Measurements from ENCODE around the gene ITPKB. TPM values are rescaled to one million over a fixed set of nuclear protein-coding genes. Genes with fewer than 3 reads are reported as not detected.

The ITPKB gene
- total RNA-seq, 1 experiment from 2014 or later: 17.7 TPM

DNA sequence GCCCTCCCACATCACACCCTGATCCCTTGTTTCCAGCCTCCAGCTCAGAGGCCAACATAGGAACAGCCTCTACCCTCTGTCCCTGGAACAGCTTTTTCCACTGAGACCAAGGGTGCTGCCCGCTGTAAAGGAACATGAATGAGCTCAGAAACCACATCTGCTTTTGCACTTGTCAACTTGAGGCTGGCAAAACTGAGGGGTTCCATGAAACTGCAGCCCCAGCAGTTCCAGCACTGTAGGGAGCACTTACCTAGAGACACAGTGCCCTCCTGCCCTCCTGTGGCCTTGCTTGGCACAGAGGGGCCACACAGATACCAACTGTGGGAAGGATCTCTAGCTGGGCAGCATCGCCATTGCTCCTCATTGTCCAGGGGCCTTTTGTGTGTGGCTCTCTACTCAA lies 51.7 kb downstream of the ITPKB start:
- H3K27me3 ChIP-seq (ENCODE audit: low read length): no peaks in the 10 kb centered on the region
- no peak overlapping the region for H3K9ac ChIP-seq (ENCODE audit: low read length)
- H3K79me2 ChIP-seq (ENCODE audit: low read length): no peaks in the 10 kb centered on the region
- H3K9me3 ChIP-seq (ENCODE audit: low read length): no peaks in the 10 kb centered on the region
- no peak overlapping the region for H3K4me2 ChIP-seq (ENCODE audit: low read length)
- no peak overlapping the region for H3K4me3 ChIP-seq (ENCODE audit: low read length)
- no peak overlapping the region for H2AFZ ChIP-seq (ENCODE audit: low read length)
- ChIA-PET POLR2A (ENCODE audit: unreplicated experiment) (no interaction called here), CTCF (interaction anchor here (0.5 to 1.2 kb wide), 3 partner anchors 61 to 250 kb away, joined by 4 to 6 read pairs (median 4); no protein-coding TSS in a partner anchor)
- no peak for DNase-seq
- TF ChIP-seq EZH2 (IDR thresholded peaks at IDR 0.05; ENCODE audit: low read length, unreplicated experiment) (no peak), EZH2phosphoT487 (IDR thresholded peaks at IDR 0.05; ENCODE audit: borderline replicate concordance, low read length) (no peak)
- TF ChIP-seq, protein P1, sequence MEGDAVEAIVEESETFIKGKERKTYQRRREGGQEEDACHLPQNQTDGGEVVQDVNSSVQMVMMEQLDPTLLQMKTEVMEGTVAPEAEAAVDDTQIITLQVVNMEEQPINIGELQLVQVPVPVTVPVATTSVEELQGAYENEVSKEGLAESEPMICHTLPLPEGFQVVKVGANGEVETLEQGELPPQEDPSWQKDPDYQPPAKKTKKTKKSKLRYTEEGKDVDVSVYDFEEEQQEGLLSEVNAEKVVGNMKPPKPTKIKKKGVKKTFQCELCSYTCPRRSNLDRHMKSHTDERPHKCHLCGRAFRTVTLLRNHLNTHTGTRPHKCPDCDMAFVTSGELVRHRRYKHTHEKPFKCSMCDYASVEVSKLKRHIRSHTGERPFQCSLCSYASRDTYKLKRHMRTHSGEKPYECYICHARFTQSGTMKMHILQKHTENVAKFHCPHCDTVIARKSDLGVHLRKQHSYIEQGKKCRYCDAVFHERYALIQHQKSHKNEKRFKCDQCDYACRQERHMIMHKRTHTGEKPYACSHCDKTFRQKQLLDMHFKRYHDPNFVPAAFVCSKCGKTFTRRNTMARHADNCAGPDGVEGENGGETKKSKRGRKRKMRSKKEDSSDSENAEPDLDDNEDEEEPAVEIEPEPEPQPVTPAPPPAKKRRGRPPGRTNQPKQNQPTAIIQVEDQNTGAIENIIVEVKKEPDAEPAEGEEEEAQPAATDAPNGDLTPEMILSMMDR (conservative IDR thresholded peaks at IDR 0.05; ENCODE audit: low read depth, low read length): peak; percentile 45; the same call in 1 of the 2 replicates
- no peaks in the 10 kb centered on the region for H4K20me1 ChIP-seq (ENCODE audit: low read length)
- no peaks in the 10 kb centered on the region for H3K4me1 ChIP-seq (ENCODE audit: insufficient read depth, low read length)
- no peaks in the 10 kb centered on the region for H3F3A ChIP-seq (ENCODE audit: low read length, unreplicated experiment)
- ATAC-seq: peak; percentile 37; the same call in 1 of the 2 replicates
- H3K9me2 ChIP-seq (replicated peaks; ENCODE audit: low read length): no peaks in the 10 kb centered on the region
- intact Hi-C loops (cut with micrococcal nuclease): no loop called here
- H3K36me3 ChIP-seq (ENCODE audit: low read depth, low read length): no peaks in the 10 kb centered on the region
- no TSS peak for BruUV-seq (replicated peaks)
- no peak overlapping the region for H3K27ac ChIP-seq (ENCODE audit: low read length)

DNA sequence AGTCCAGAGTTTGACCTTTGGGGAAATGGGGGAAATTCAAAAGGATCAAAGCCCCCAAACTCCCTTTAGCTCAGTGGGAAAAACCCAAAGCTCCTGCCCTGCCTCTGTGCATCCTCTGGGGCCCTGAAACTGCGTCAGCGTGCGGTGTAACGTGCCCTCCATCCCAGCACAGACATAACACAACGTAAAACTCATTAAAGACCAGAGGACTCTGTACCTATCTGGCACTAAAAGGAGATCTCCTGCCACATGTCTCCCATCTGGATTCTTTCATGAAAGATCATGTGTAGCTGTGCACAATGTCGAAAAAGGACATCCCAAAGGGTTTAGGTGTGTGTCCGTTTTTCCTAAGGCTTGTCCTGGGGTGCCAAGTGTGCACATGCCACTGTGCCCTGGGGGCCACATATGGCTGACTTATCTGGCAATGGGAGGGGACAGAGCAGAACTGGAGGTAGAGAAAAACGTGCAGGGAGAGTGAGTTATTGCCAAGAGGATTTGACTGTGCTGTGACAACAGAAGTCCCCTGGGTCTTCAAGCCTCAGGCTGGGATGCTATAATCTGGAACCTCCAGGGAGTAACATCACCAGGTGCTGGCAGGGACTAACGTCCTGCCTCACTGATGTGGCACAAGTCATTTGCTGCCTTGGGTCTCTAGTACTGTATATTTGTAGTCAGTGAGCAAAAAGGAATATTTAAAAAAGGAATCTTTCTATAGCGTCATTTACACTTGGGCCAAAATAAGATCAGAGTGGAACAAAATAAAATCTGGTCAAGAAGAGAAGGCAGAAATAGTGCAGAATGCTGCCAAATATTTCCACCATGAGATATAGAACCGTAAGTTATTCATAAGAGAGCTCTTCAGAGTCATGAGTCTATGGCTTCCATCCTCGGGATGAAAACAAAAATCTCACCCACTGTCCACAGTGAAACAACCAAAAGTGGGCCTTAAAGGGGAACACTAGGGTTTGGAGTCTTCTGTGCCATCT lies 52.3 kb downstream of the ITPKB start:
- Histone ChIP-seq H3K27ac (ENCODE audit: low read length) (no peak overlapping the region), H3K27me3 (ENCODE audit: low read length) (no peaks in the 10 kb centered on the region), H3K9me2 (replicated peaks; ENCODE audit: low read length) (no peaks in the 10 kb centered on the region), H3K9me3 (ENCODE audit: low read length) (no peaks in the 10 kb centered on the region), H3F3A (ENCODE audit: low read length, unreplicated experiment) (no peaks in the 10 kb centered on the region), H2AFZ (ENCODE audit: low read length) (no peak overlapping the region), H3K4me2 (ENCODE audit: low read length) (no peak overlapping the region), H3K4me3 (ENCODE audit: low read length) (no peak overlapping the region), H3K79me2 (ENCODE audit: low read length) (no peaks in the 10 kb centered on the region), H3K36me3 (ENCODE audit: low read depth, low read length) (no peaks in the 10 kb centered on the region), H3K9ac (ENCODE audit: low read length) (no peak overlapping the region), H3K4me1 (ENCODE audit: insufficient read depth, low read length) (no peaks in the 10 kb centered on the region), H4K20me1 (ENCODE audit: low read length) (no peaks in the 10 kb centered on the region)
- intact Hi-C loops (cut with micrococcal nuclease): no loop called here
- CTCF ChIA-PET: interaction anchor here (1.2 kb wide), 1 partner anchor 60 kb away, joined by 4 read pairs; no protein-coding TSS in a partner anchor
- TF ChIP-seq, protein P1 (conservative IDR thresholded peaks at IDR 0.05; ENCODE audit: low read depth, low read length): no peak
- TF ChIP-seq EZH2 (IDR thresholded peaks at IDR 0.05; ENCODE audit: low read length, unreplicated experiment) (no peak), EZH2phosphoT487 (IDR thresholded peaks at IDR 0.05; ENCODE audit: borderline replicate concordance, low read length) (no peak)
- POLR2A ChIA-PET (ENCODE audit: unreplicated experiment): no interaction called here
- DNase-seq: no peak
- BruUV-seq (replicated peaks): no TSS peak
- ATAC-seq: no peak

All from PC-3 (cell line).